Mononuclear cell (primary cell): ENCODE data around the gene ZNF761. TPM values are rescaled to one million over a fixed set of nuclear protein-coding genes. Genes with fewer than 3 reads are reported as not detected.
"Not testable (repeated sequence)": the region's sequence is repeated elsewhere in the genome, so short reads cannot be mapped to it uniquely, and the experiment has no call there.

Experiments used
- H3K27me3 ChIP-seq: 2 replicates; pipeline ENCODE4 v1.6.0; 2011; ENCODE audit warnings: low read length, control low read depth; ENCODE audit not compliant: insufficient read depth
- H3K4me1 ChIP-seq: 2 replicates; pipeline ENCODE4 v1.5.1; 2011; ENCODE audit warnings: mild to moderate bottlenecking, low read length, control low read depth; ENCODE audit not compliant: insufficient read depth
- H3K4me3 ChIP-seq: 2 replicates; pipeline ENCODE4 v1.5.1; 2011; ENCODE audit warnings: mild to moderate bottlenecking, low read length, moderate library complexity
- H3K9me3 ChIP-seq: 2 replicates; pipeline ENCODE4 v1.5.1; 2011; ENCODE audit warnings: low read depth, mild to moderate bottlenecking, control low read depth, low read length
- total RNA-seq: library from RNA; depleted of rRNA; stranded (reverse); fragments of >200 nt; gene quantifications from one replicate; pipeline ENCODE4 v1.2.3, GENCODE V29; 2012

Gene ZNF761
- total RNA-seq, 1 donor, result 8.1 TPM

GRCh38 chr19:53423680-53424079 lies 8.1 kb upstream of the ZNF761 start:
- H3K9me3 ChIP-seq, H3K4me1 ChIP-seq, H3K27me3 ChIP-seq, H3K4me3 ChIP-seq: not testable (repeated sequence)

- Histone ChIP-seq H3K9me3 (no peaks in the 10 kb centered on the region), H3K4me3 (no peak overlapping the region), H3K4me1 (no peaks in the 10 kb centered on the region), H3K27me3 (no peaks in the 10 kb centered on the region)
These were observed 6.7 kb upstream of the ZNF761 start for GRCh38 chr19:53424968-53425597.

- H3K4me1 ChIP-seq, result peaks cover 11% of the 10 kb centered on the region
- H3K27me3 ChIP-seq, result no peaks in the 10 kb centered on the region
- H3K9me3 ChIP-seq, result no peaks in the 10 kb centered on the region
- peak overlapping the region; percentile 83 for H3K4me3 ChIP-seq
These were observed 391 bp downstream of the ZNF761 start for GRCh38 chr19:53432088-53432661.

GRCh38 chr19:53443809-53444208 lies 12.0 kb downstream of the ZNF761 start:
- not testable (repeated sequence) for H3K4me3 ChIP-seq, H3K27me3 ChIP-seq, H3K4me1 ChIP-seq
- H3K9me3 ChIP-seq, result peaks cover 22% of the 10 kb centered on the region

GRCh38 chr19:53447196-53447595 lies 15.4 kb downstream of the ZNF761 start:
- not testable (repeated sequence) for H3K4me3 ChIP-seq, H3K27me3 ChIP-seq, H3K4me1 ChIP-seq
- peaks cover 14% of the 10 kb centered on the region for H3K9me3 ChIP-seq

GRCh38 chr19:53455828-53456227 lies 24.0 kb downstream of the ZNF761 start:
- no peaks in the 10 kb centered on the region for H3K27me3 ChIP-seq
- H3K4me1 ChIP-seq, result no peaks in the 10 kb centered on the region
- H3K4me3 ChIP-seq, result no peak overlapping the region
- peaks cover 63% of the 10 kb centered on the region for H3K9me3 ChIP-seq

- not testable (repeated sequence) for H3K4me1 ChIP-seq, H3K27me3 ChIP-seq, H3K4me3 ChIP-seq
- peaks cover 35% of the 10 kb centered on the region for H3K9me3 ChIP-seq
These were observed 28.4 kb downstream of the ZNF761 start for GRCh38 chr19:53460131-53460721.

GRCh38 chr19:53461866-53462265 lies 30.1 kb downstream of the ZNF761 start:
- H3K4me3 ChIP-seq, result no peak overlapping the region
- peaks cover 8% of the 10 kb centered on the region for H3K27me3 ChIP-seq
- peaks cover 3% of the 10 kb centered on the region for H3K4me1 ChIP-seq
- H3K9me3 ChIP-seq, result peaks cover 19% of the 10 kb centered on the region

- Histone ChIP-seq H3K9me3 (peaks cover 9% of the 10 kb centered on the region), H3K4me3 (no peak overlapping the region), H3K4me1 (peaks cover 8% of the 10 kb centered on the region), H3K27me3 (peaks cover 8% of the 10 kb centered on the region)
These were observed 31.1 kb downstream of the ZNF761 start for GRCh38 chr19:53462861-53463260.

- no peak overlapping the region for H3K4me3 ChIP-seq
- H3K27me3 ChIP-seq, result peaks cover 8% of the 10 kb centered on the region
- peaks cover 5% of the 10 kb centered on the region for H3K9me3 ChIP-seq
- peaks cover 10% of the 10 kb centered on the region for H3K4me1 ChIP-seq
These were observed 31.5 kb downstream of the ZNF761 start for GRCh38 chr19:53463263-53463662.

- no peaks in the 10 kb centered on the region for H3K9me3 ChIP-seq
- H3K27me3 ChIP-seq, result peaks cover 8% of the 10 kb centered on the region
- peaks cover 14% of the 10 kb centered on the region for H3K4me1 ChIP-seq
- peak overlapping the region; percentile 66 for H3K4me3 ChIP-seq
These were observed 35.1 kb downstream of the ZNF761 start for GRCh38 chr19:53466726-53467484.

- Histone ChIP-seq H3K4me3 (peak within 1 kb of the TSS; percentile 66), H3K4me1 (peaks cover 14% of the 10 kb centered on the region), H3K9me3 (no peaks in the 10 kb centered on the region), H3K27me3 (peaks cover 8% of the 10 kb centered on the region)
These were observed 35.9 kb downstream of the ZNF761 start, which contains the start of gene ZNF813 for GRCh38 chr19:53467485-53468262. Gene ZNF813, plus strand, starts transcription at chr19:53467733. Its CDS starts 16,090 bp downstream, at chr19:53483823.

- H3K4me3 ChIP-seq, H3K27me3 ChIP-seq, H3K9me3 ChIP-seq: not testable (repeated sequence)
- peaks cover 14% of the 10 kb centered on the region for H3K4me1 ChIP-seq
These were observed 36.8 kb downstream of the ZNF761 start for GRCh38 chr19:53468628-53469027.

GRCh38 chr19:53471916-53472315 lies 40.1 kb downstream of the ZNF761 start:
- Histone ChIP-seq H3K4me3 (no peak overlapping the region), H3K27me3 (no peaks in the 10 kb centered on the region), H3K9me3 (peaks cover under 1% of the 10 kb centered on the region), H3K4me1 (peaks cover 10% of the 10 kb centered on the region)

- not testable (repeated sequence) for H3K4me1 ChIP-seq, H3K4me3 ChIP-seq, H3K27me3 ChIP-seq, H3K9me3 ChIP-seq
These were observed 43.0 kb downstream of the ZNF761 start for GRCh38 chr19:53474832-53475231.
